Measurements from ENCODE around the gene CT47B1. TPM values are rescaled to one million over a fixed set of nuclear protein-coding genes. Genes with fewer than 3 reads are reported as not detected.
"Not testable (repeated sequence)": the region's sequence is repeated elsewhere in the genome, so short reads cannot be mapped to it uniquely, and the experiment has no call there.

The CT47B1 gene
- polyA plus RNA-seq (2011; rRNA removed) (not detected in 2 replicates), polyA minus RNA-seq (2011; rRNA and poly(A)+ RNA removed) (not detected in 2 replicates)

DNA sequence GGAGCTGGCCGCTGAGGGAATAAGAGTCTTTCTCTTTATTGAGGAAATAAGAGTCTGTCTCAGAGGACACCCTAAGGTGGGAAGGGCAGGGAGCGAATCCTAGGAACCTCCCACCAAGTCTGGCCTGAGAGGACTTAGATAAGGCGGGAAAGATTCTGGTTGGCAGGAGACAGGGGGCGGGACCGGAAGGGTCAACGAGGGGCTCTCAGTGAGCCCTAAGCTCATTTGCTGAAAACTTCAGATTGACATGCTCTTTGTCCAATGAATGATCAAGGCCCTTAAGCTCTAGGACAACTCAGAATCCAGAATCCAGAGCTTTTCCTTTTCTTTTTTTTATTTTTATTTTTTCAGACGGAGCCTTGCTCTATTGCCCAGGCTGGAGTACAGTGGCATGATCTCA is at the start of gene CT47B1:
CT47B1 (minus strand) TSS at position 101 of the 400 bp plus-strand sequence. CDS start 196 bp downstream, outside the sequence.
- H3K27ac ChIP-seq (ENCODE audit: low read depth, low read length); H3K9me3 ChIP-seq (ENCODE audit: control insufficient read depth, insufficient read depth, low read length); CTCF ChIA-PET; POLR2A ChIA-PET; H3K4me3 ChIP-seq (ENCODE audit: low read depth, low read length); DNase-seq (ENCODE audit: low read depth, low spot score); H3K27me3 ChIP-seq (ENCODE audit: control insufficient read depth, insufficient read depth, low read length): not testable (repeated sequence)

DNA sequence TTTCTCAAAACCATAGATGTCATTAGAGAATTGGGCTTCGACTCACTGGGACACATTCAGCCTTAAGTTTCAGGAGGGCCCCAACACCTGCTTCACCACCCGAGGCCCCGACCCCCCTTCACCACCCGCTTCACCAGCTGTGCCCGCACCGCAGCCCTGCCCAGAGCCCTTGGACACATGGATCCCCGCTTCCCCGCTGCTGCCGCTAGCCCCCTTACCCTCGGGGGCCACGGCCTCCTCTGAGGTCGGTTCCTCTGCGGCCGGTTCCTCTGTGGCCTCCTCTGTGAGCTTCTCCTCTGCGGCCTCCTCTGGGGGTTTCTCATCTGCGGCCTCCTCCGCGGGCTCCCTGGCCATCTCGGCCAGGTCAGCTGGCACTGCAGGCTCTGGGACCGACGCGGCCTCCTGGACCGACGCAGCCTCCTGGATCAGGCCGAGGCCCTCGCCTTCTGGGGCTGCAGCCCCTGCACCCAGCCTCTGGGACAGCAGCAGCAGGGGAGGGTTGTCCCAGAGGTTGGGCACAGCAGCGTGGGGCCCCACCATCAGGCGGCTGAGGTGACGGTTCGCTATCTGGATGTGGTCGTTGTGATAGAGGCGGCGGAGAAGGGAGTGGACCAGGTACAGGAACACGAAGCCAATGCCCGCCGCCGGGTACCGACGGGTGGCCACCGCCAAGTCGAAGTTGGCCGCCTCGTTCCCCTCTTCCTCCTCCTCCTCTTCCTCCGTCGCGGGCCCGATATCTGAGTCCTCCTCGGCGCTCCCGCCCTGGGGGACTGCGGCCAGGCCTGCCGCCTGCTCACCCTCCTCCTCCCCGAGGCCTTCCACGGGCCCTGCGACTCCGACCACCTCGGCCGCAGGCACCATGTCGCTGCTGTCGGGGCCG is 748 bp downstream of the CT47B1 start:
- Histone ChIP-seq H3K9me3 (ENCODE audit: control insufficient read depth, insufficient read depth, low read length) (peaks cover 9% of the 10 kb centered on the region; the same call in 1 of the 2 replicates), H3K4me3 (ENCODE audit: low read depth, low read length) (no peak overlapping the region), H3K27ac (ENCODE audit: low read depth, low read length) (no peak overlapping the region), H3K27me3 (ENCODE audit: control insufficient read depth, insufficient read depth, low read length) (no peaks in the 10 kb centered on the region)
- ChIA-PET CTCF (no interaction called here), POLR2A (no interaction called here)
- DNase-seq (ENCODE audit: low read depth, low spot score): no peak
- TF ChIP-seq, protein P1, sequence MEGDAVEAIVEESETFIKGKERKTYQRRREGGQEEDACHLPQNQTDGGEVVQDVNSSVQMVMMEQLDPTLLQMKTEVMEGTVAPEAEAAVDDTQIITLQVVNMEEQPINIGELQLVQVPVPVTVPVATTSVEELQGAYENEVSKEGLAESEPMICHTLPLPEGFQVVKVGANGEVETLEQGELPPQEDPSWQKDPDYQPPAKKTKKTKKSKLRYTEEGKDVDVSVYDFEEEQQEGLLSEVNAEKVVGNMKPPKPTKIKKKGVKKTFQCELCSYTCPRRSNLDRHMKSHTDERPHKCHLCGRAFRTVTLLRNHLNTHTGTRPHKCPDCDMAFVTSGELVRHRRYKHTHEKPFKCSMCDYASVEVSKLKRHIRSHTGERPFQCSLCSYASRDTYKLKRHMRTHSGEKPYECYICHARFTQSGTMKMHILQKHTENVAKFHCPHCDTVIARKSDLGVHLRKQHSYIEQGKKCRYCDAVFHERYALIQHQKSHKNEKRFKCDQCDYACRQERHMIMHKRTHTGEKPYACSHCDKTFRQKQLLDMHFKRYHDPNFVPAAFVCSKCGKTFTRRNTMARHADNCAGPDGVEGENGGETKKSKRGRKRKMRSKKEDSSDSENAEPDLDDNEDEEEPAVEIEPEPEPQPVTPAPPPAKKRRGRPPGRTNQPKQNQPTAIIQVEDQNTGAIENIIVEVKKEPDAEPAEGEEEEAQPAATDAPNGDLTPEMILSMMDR (IDR thresholded peaks at IDR 0.05; ENCODE audit: low read depth, low read length): no peak

DNA sequence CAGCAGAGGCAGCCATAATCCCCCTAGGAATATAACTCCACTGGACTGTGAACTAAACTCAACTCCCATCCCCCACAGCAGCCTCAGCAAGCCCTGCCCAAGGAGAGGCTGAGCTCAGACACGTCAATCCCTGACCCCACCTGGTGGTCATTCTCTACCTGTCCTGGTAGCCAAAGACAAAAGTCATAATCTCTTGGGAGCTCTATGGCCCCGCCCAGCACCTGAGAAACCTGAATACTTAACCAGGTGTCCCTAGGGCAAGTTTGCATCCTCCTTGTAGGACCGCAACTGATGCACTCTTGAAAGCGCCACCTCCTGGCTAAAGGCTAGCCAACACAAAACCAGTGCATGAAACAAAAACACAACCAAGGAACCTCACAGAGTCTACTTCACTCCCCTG is 18.4 kb downstream of the CT47B1 start:
- TF ChIP-seq, protein P1 (IDR thresholded peaks at IDR 0.05; ENCODE audit: low read depth, low read length): no peak
- DNase-seq (ENCODE audit: low read depth, low spot score): no peak
- Histone ChIP-seq H3K27me3 (ENCODE audit: control insufficient read depth, insufficient read depth, low read length) (no peaks in the 10 kb centered on the region), H3K9me3 (ENCODE audit: control insufficient read depth, insufficient read depth, low read length) (no peaks in the 10 kb centered on the region), H3K27ac (ENCODE audit: low read depth, low read length) (no peak overlapping the region), H3K4me3 (ENCODE audit: low read depth, low read length) (no peak overlapping the region)
- ChIA-PET POLR2A (no interaction called here), CTCF (no interaction called here)

DNA sequence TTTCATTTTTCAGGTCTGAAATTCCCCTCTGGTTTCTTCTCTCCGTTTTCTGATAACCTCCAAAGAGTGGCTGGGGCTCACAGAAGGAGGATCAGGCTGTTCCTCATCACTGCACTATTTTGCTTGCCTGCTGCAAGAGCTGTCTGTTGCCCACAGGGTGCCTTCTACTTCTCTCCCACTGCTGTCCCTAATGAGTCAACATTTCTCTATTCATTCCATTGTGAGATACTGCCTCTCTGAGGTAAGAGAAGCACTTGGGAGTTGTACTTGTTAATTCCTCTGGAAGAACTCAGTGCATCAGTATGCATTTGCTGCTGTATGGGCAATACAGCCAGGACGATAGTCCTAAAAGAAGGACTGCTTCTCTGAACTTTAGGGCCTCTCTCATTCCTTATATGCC is 34.8 kb downstream of the CT47B1 start:
- DNase-seq (ENCODE audit: low read depth, low spot score): no peak
- CTCF ChIA-PET: no interaction called here
- POLR2A ChIA-PET: no interaction called here
- H3K9me3 ChIP-seq (ENCODE audit: control insufficient read depth, insufficient read depth, low read length): no peaks in the 10 kb centered on the region
- H3K4me3 ChIP-seq (ENCODE audit: low read depth, low read length): no peak overlapping the region
- TF ChIP-seq, protein P1 (IDR thresholded peaks at IDR 0.05; ENCODE audit: low read depth, low read length): no peak
- H3K27ac ChIP-seq (ENCODE audit: low read depth, low read length): no peak overlapping the region
- no peaks in the 10 kb centered on the region for H3K27me3 ChIP-seq (ENCODE audit: control insufficient read depth, insufficient read depth, low read length)

DNA sequence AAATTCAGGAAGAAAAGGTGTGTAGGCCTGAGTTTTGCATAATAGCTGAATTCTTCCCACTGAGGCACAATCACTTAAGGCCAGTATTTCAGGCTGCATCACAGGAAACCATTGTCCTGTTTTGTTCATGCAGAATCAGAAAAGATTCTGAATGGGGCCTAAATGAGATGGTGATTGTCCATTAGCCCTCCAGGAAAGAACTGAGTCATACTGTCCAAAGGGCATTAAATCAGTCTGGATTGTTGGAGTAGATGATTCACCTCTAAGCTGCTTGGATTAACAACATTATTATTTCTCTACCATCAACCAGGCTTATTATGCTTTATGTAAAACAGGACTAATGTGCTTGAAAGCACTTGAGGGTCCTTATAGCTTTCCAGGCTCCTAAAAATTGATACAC is 36.2 kb downstream of the CT47B1 start:
- POLR2A ChIA-PET: no interaction called here
- no peaks in the 10 kb centered on the region for H3K9me3 ChIP-seq (ENCODE audit: control insufficient read depth, insufficient read depth, low read length)
- H3K27me3 ChIP-seq (ENCODE audit: control insufficient read depth, insufficient read depth, low read length): no peaks in the 10 kb centered on the region
- CTCF ChIA-PET: no interaction called here
- no peak overlapping the region for H3K27ac ChIP-seq (ENCODE audit: low read depth, low read length)
- no peak overlapping the region for H3K4me3 ChIP-seq (ENCODE audit: low read depth, low read length)
- TF ChIP-seq, protein P1 (IDR thresholded peaks at IDR 0.05; ENCODE audit: low read depth, low read length): no peak
- no peak for DNase-seq (ENCODE audit: low read depth, low spot score)

DNA sequence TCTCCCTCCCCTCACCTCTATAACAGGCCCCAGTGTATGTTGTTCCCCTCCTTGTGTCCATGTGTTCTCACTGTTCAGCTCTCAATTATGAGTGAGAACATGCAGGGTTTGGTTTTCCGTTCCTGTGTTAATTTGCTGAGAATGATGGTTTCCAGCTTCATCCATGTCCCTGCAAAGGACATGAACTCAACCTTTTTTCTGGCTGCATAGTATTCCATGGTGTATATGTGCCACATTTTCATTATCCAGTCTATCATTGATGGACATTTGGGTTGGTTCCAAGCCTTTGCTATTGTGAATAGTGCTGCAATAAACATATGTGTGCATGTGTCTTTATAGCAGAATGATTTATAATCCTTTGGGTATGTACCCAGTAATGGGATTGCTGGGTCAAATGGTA is 48.5 kb downstream of the CT47B1 start:
- H3K27me3 ChIP-seq (ENCODE audit: control insufficient read depth, insufficient read depth, low read length); CTCF ChIA-PET; H3K4me3 ChIP-seq (ENCODE audit: low read depth, low read length); H3K9me3 ChIP-seq (ENCODE audit: control insufficient read depth, insufficient read depth, low read length); H3K27ac ChIP-seq (ENCODE audit: low read depth, low read length); DNase-seq (ENCODE audit: low read depth, low spot score); POLR2A ChIA-PET: not testable (repeated sequence)
